ENCODE data around the gene UNC119.

Gene UNC119

GRCh38 chr17:28592260-28592659 is 39.8 kb upstream of the UNC119 start:
- POLR2A ChIA-PET (ENCODE audit: low non-redundant PET): no interaction called here
- no peak overlapping the region for H3K27ac ChIP-seq
- no peak for DNase-seq (ENCODE audit: low spot score)
- CTCF ChIA-PET: no interaction called here
- TF ChIP-seq CTCF (conservative IDR thresholded peaks at IDR 0.05; ENCODE audit: low read depth): no peak

GRCh38 chr17:28585851-28586250 is 33.4 kb upstream of the UNC119 start:
- no peak for TF ChIP-seq CTCF (conservative IDR thresholded peaks at IDR 0.05; ENCODE audit: low read depth)
- ChIA-PET CTCF (no interaction called here), POLR2A (ENCODE audit: low non-redundant PET) (no interaction called here)
- H3K27ac ChIP-seq: no peak overlapping the region
- no peak for DNase-seq (ENCODE audit: low spot score)

GRCh38 chr17:28584434-28584833 is 32.0 kb upstream of the UNC119 start:
- ChIA-PET POLR2A (ENCODE audit: low non-redundant PET) (no interaction called here), CTCF (no interaction called here)
- no peak for DNase-seq (ENCODE audit: low spot score)
- no peak for TF ChIP-seq CTCF (conservative IDR thresholded peaks at IDR 0.05; ENCODE audit: low read depth)
- H3K27ac ChIP-seq: no peak overlapping the region

GRCh38 chr17:28582513-28582912 is 30.1 kb upstream of the UNC119 start:
- CTCF ChIA-PET: no interaction called here
- no peak for TF ChIP-seq CTCF (conservative IDR thresholded peaks at IDR 0.05; ENCODE audit: low read depth)
- no peak for DNase-seq (ENCODE audit: low spot score)
- no peak overlapping the region for H3K27ac ChIP-seq
- POLR2A ChIA-PET (ENCODE audit: low non-redundant PET): no interaction called here

- no peak for DNase-seq (ENCODE audit: low spot score)
- ChIA-PET CTCF (interaction anchor here (0.6 kb wide), 1 partner anchor 97 kb away, joined by 5 read pairs; no protein-coding TSS in a partner anchor), POLR2A (ENCODE audit: low non-redundant PET) (no interaction called here)
- no peak overlapping the region for H3K27ac ChIP-seq
- TF ChIP-seq CTCF (conservative IDR thresholded peaks at IDR 0.05; ENCODE audit: low read depth): no peak
These were observed 28.5 kb upstream of the UNC119 start for GRCh38 chr17:28580959-28581358.

- ChIA-PET POLR2A (ENCODE audit: low non-redundant PET) (no interaction called here), CTCF (interaction anchor here (0.7 kb wide), 1 partner anchor 31 kb away, joined by 3 read pairs; no protein-coding TSS in a partner anchor)
- no peak for DNase-seq (ENCODE audit: low spot score)
- no peak for TF ChIP-seq CTCF (conservative IDR thresholded peaks at IDR 0.05; ENCODE audit: low read depth)
- no peak overlapping the region for H3K27ac ChIP-seq
These were observed 27.1 kb upstream of the UNC119 start for GRCh38 chr17:28579526-28579925.
